Measurements from ENCODE around the gene TNNC1. TPM values are rescaled to one million over a fixed set of nuclear protein-coding genes. Genes with fewer than 3 reads are reported as not detected.

TNNC1 gene
- total RNA-seq, 1 experiment from 2014 or later = 5.6 TPM

GRCh38 chr3:52401551-52401950 lies 52.3 kb downstream of the TNNC1 start (continued):
- no peak for TF ChIP-seq USF2 (CRISPR knock-in tag; IDR thresholded peaks at IDR 0.05)
- TF ChIP-seq MXD4 (CRISPR knock-in tag; IDR thresholded peaks at IDR 0.05; ENCODE audit: borderline replicate concordance) = no peak
- no peak for TF ChIP-seq CREM (CRISPR knock-in tag; IDR thresholded peaks at IDR 0.05)
- no peak for TF ChIP-seq FOXK1 (CRISPR knock-in tag; IDR thresholded peaks at IDR 0.05)
- TF ChIP-seq ZNF219 (CRISPR knock-in tag; IDR thresholded peaks at IDR 0.05; ENCODE audit: borderline replicate concordance) = no peak
- no peak for TF ChIP-seq SMAD4 (CRISPR knock-in tag; IDR thresholded peaks at IDR 0.05)
- TF ChIP-seq ZSCAN18 (CRISPR knock-in tag; IDR thresholded peaks at IDR 0.05) = no peak

Other genes with a start within 250 kb of the TNNC1 start
- gene TLR9, start 228.4 kb downstream of the TNNC1 start, total RNA-seq (2021) = not detected in 3 replicates
- gene TWF2, start 214.9 kb downstream of the TNNC1 start, total RNA-seq (2021) = 60.8 to 71.1 TPM (median 66.3 TPM) in 3 replicates
- gene PPM1M, start 208.3 kb downstream of the TNNC1 start, total RNA-seq (2021) = 5.1 to 7.0 TPM (median 6.0 TPM) in 3 replicates
- gene WDR82, start 175.4 kb downstream of the TNNC1 start, total RNA-seq (2021) = 64.6 to 69.7 TPM (median 64.9 TPM) in 3 replicates
- gene GLYCTK, start 166.2 kb downstream of the TNNC1 start, total RNA-seq (2021) = 5.8 to 8.7 TPM (median 6.2 TPM) in 3 replicates
- 1.5 to 3.7 TPM (median 2.8 TPM) in 3 replicates for gene DNAH1, start 137.7 kb downstream of the TNNC1 start, total RNA-seq (2021)
- 75.7 to 94.0 TPM (median 81.7 TPM) in 3 replicates for gene BAP1, start 44.0 kb downstream of the TNNC1 start, total RNA-seq (2021)
- gene PHF7, start 43.4 kb downstream of the TNNC1 start, total RNA-seq (2021) = 15.4 to 21.1 TPM (median 15.7 TPM) in 3 replicates
- 1.6 to 2.5 TPM (median 2.5 TPM) in 3 replicates for gene SEMA3G, start 8.9 kb downstream of the TNNC1 start, total RNA-seq (2021)
- gene NISCH, start 1.6 kb upstream of the TNNC1 start, total RNA-seq (2021) = 83.7 to 86.3 TPM (median 85.0 TPM) in 3 replicates
- gene STAB1, start 41.3 kb upstream of the TNNC1 start, total RNA-seq (2021) = 1.9 to 2.6 TPM (median 2.1 TPM) in 3 replicates
- gene NT5DC2, start 79.8 kb upstream of the TNNC1 start, total RNA-seq (2021) = 377 to 430 TPM (median 417 TPM) in 3 replicates
- gene UQCC5, start 82.6 kb upstream of the TNNC1 start, total RNA-seq (2021) = 30.0 to 37.8 TPM (median 36.4 TPM) in 3 replicates
- 44.3 to 48.8 TPM (median 48.8 TPM) in 3 replicates for gene PBRM1, start 231.9 kb upstream of the TNNC1 start, total RNA-seq (2021)
- 131 to 180 TPM (median 133 TPM) in 3 replicates for gene GNL3, start 232.0 kb upstream of the TNNC1 start, total RNA-seq (2021)

All from WTC11 (cell line).